ENCODE data around the gene DDR1. TPM values are rescaled to one million over a fixed set of nuclear protein-coding genes. Genes with fewer than 3 reads are reported as not detected.
"Not testable (repeated sequence)": the region's sequence is repeated elsewhere in the genome, so short reads cannot be mapped to it uniquely, and the experiment has no call there.

The DDR1 gene
- total RNA-seq, 2 experiments from 2014 or later: 6.5 to 6.6 TPM

DNA sequence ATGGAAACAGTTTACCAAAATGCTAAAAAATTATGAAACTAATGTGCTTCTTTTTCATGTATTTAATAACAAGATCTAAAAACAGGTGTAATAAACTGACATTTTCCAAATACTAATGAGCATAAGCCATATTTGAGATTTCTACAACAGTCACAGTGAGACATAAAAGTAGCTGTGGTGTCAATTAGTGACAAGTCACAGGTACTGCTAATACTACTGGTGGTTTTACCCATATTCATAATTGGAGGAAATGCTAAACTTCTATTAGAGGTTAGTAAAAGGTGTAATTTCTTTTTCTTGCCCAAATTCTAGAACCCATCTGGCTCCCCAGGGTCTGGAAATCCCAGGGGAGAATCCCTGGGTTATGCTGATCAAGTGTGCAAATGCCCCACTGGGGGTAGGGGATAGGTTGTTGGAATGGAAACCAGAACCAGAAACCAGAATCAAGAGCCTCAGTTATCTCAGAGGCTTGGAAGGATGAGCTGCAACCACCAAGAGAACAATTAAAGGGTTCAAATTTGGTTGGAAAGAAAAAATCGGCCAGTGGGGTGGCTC, 16.6 kb downstream of the DDR1 start:
- intact Hi-C loops (cut with DNase I, micrococcal nuclease): no loop called here
- H3K4me3 ChIP-seq (ENCODE audit: low read length): no peak overlapping the region
- no peak for TF ChIP-seq CTCF (IDR thresholded peaks at IDR 0.05)
- DNase-seq (no peak), ATAC-seq (ENCODE audit: poor library complexity) (no peak)
- H3K36me3 Mint-ChIP-seq (ENCODE audit: low read depth): peaks cover 23% of the 10 kb centered on the region
- H3K9me3 ChIP-seq (ENCODE audit: control insufficient read depth in 1 of 2, insufficient read depth in 1 of 2, low read length in 2 of 2): no peaks in the 10 kb centered on the region
- H3K4me3 Mint-ChIP-seq: no peak overlapping the region
- H3K4me1 ChIP-seq (ENCODE audit: insufficient read depth, low read length): no peaks in the 10 kb centered on the region
- no peaks in the 10 kb centered on the region for H3K9me3 Mint-ChIP-seq
- H3K27ac ChIP-seq (ENCODE audit: low read depth in 1 of 2, low read length in 2 of 2): no peak overlapping the region
- peaks cover 12% of the 10 kb centered on the region for H3K36me3 ChIP-seq (ENCODE audit: insufficient read depth, low read length)
- H3K4me1 Mint-ChIP-seq (ENCODE audit: low read depth): no peaks in the 10 kb centered on the region
- H3K27me3 Mint-ChIP-seq: no peaks in the 10 kb centered on the region
- H3K27ac Mint-ChIP-seq: no peak overlapping the region
- POLR2A ChIA-PET: no interaction called here
- no peaks in the 10 kb centered on the region for H3K27me3 ChIP-seq (ENCODE audit: control insufficient read depth in 1 of 2, insufficient read depth in 2 of 2, low read length in 2 of 2)
- CTCF ChIA-PET: no interaction called here

DNA sequence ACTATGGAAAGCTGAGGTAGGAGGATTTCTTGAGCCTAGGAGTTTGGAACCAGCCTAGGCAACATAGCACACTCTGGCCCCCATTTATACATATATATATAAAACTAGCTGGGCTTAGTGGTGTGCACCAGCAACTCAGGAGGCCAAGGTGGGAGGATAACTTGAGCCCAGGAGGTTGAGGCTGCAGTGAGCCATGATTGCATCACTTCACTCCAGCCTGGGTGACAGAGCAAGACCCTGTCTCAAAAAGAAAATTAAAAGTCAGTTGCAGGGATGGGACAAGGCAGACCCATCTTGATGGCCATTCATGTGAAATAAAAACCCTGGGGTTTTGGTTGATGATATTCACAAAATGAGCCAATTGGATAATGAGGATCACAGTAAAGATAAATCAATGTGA, 17.1 kb downstream of the DDR1 start:
- Histone ChIP-seq H3K9me3 (ENCODE audit: control insufficient read depth in 1 of 2, insufficient read depth in 1 of 2, low read length in 2 of 2) (no peaks in the 10 kb centered on the region), H3K4me3 (ENCODE audit: low read length) (no peak overlapping the region), H3K27ac (ENCODE audit: low read depth in 1 of 2, low read length in 2 of 2) (no peak overlapping the region), H3K36me3 (ENCODE audit: insufficient read depth, low read length) (peaks cover 7% of the 10 kb centered on the region), H3K4me1 (ENCODE audit: insufficient read depth, low read length) (no peaks in the 10 kb centered on the region), H3K27me3 (ENCODE audit: control insufficient read depth in 1 of 2, insufficient read depth in 2 of 2, low read length in 2 of 2) (no peaks in the 10 kb centered on the region)
- TF ChIP-seq CTCF (IDR thresholded peaks at IDR 0.05): no peak
- intact Hi-C loops (cut with DNase I, micrococcal nuclease): no loop called here
- H3K27ac Mint-ChIP-seq: no peak overlapping the region
- peaks cover 20% of the 10 kb centered on the region for H3K36me3 Mint-ChIP-seq (ENCODE audit: low read depth)
- no peaks in the 10 kb centered on the region for H3K4me1 Mint-ChIP-seq (ENCODE audit: low read depth)
- ChIA-PET CTCF (no interaction called here), POLR2A (no interaction called here)
- H3K27me3 Mint-ChIP-seq: no peaks in the 10 kb centered on the region
- H3K4me3 Mint-ChIP-seq: no peak overlapping the region
- ATAC-seq (ENCODE audit: poor library complexity): no peak
- DNase-seq: no peak
- no peaks in the 10 kb centered on the region for H3K9me3 Mint-ChIP-seq

- H3K27me3 ChIP-seq (ENCODE audit: control insufficient read depth in 1 of 2, insufficient read depth in 2 of 2, low read length in 2 of 2); H3K9me3 ChIP-seq (ENCODE audit: control insufficient read depth in 1 of 2, insufficient read depth in 1 of 2, low read length in 2 of 2); H3K9me3 Mint-ChIP-seq; H3K27ac Mint-ChIP-seq; H3K27ac ChIP-seq (ENCODE audit: low read depth in 1 of 2, low read length in 2 of 2); H3K4me1 Mint-ChIP-seq (ENCODE audit: low read depth); H3K4me3 Mint-ChIP-seq; H3K27me3 Mint-ChIP-seq; H3K36me3 ChIP-seq (ENCODE audit: insufficient read depth, low read length); H3K4me3 ChIP-seq (ENCODE audit: low read length); DNase-seq; ATAC-seq (ENCODE audit: poor library complexity); intact Hi-C loops (cut with DNase I, micrococcal nuclease); H3K4me1 ChIP-seq (ENCODE audit: insufficient read depth, low read length); POLR2A ChIA-PET: not testable (repeated sequence)
- CTCF ChIA-PET: interaction anchor here (0.6 kb wide), 1 partner anchor 540 kb away, joined by 3 read pairs; no protein-coding TSS in a partner anchor
- peaks cover 16% of the 10 kb centered on the region for H3K36me3 Mint-ChIP-seq (ENCODE audit: low read depth)
These were observed 17.9 kb downstream of the DDR1 start for GRCh38 chr6:30902196-30902595.

DNA sequence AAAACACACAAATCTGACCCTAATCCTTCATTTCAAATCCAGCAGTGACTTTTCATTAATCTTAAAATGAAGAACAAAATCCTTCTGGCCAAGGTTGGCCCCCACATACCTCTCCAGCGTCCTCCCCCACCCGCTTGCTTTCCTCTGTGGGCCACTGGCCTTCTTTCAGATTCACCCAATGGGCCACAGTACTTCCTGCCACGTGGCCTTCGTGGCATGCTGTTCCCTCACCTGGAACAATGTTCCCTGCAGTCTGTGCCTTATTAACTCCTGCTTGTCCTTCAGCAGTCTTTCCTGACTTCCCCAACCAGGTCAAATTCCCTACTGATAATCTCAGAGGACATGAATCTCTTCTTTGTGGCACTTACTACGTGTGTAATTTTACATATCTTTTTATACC, 18.4 kb downstream of the DDR1 start:
- Histone ChIP-seq H3K9me3 (ENCODE audit: control insufficient read depth in 1 of 2, insufficient read depth in 1 of 2, low read length in 2 of 2) (no peaks in the 10 kb centered on the region), H3K36me3 (ENCODE audit: insufficient read depth, low read length) (peaks cover 7% of the 10 kb centered on the region), H3K4me3 (ENCODE audit: low read length) (no peak overlapping the region), H3K27me3 (ENCODE audit: control insufficient read depth in 1 of 2, insufficient read depth in 2 of 2, low read length in 2 of 2) (no peaks in the 10 kb centered on the region), H3K27ac (ENCODE audit: low read depth in 1 of 2, low read length in 2 of 2) (no peak overlapping the region), H3K4me1 (ENCODE audit: insufficient read depth, low read length) (peaks cover 5% of the 10 kb centered on the region)
- no peaks in the 10 kb centered on the region for H3K27me3 Mint-ChIP-seq
- ATAC-seq (ENCODE audit: poor library complexity) (no peak), DNase-seq (no peak)
- ChIA-PET POLR2A (no interaction called here), CTCF (interaction anchor here (0.6 kb wide), 1 partner anchor 133 kb away, joined by 3 read pairs; no protein-coding TSS in a partner anchor)
- intact Hi-C loops (cut with DNase I, micrococcal nuclease): no loop called here
- H3K4me3 Mint-ChIP-seq: no peak overlapping the region
- H3K4me1 Mint-ChIP-seq (ENCODE audit: low read depth): peaks cover 2% of the 10 kb centered on the region
- no peak overlapping the region for H3K27ac Mint-ChIP-seq
- no peak for TF ChIP-seq CTCF (IDR thresholded peaks at IDR 0.05)
- H3K36me3 Mint-ChIP-seq (ENCODE audit: low read depth): peaks cover 16% of the 10 kb centered on the region
- H3K9me3 Mint-ChIP-seq: no peaks in the 10 kb centered on the region
